ENCODE data around the gene FAM184A.
A peak's percentile ranks its signal among the peaks of the same experiment; 100 is the strongest.

Gene FAM184A

DNA sequence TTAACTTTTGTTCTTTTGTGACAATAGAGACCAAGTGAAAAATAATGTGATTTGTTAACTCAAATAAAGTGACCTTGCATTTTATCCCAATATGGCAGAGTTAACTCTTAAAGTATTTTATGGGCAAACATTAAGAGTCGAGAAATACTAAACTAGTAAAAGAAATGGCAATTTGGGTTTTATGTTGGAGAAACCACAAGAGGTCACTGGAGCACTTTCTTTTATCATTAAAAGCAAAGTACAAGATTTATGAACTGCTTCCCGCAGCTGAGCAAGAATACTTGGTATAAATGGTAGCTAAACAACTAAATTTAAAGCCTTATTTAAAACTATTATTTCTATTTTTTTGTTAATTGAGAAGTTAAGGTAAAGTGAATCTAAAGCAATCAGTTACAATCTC is 110.0 kb downstream of the FAM184A start:
- no peak for DNase-seq (ENCODE audit: low read depth in 2 of 3, low spot score in 2 of 3)

DNA sequence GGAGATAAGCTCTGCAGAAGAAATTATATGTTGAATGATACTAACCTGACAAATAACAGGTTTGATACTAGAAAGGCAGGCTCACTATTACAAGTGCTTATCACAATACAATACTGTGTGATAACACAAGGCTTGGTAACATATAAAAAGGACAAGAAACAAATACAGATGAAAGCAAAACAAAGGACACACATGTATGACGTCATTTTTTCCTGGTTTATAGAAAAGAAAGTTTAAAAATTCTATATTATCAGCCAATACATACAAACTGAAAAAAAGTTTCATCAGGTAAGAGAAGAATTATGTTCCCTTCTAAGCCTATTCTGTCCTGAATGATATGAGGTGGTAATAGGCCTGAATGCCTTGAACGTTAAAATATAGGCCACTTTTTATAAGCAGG is 111.2 kb downstream of the FAM184A start:
- DNase-seq (ENCODE audit: low read depth in 2 of 3, low spot score in 2 of 3): no peak

DNA sequence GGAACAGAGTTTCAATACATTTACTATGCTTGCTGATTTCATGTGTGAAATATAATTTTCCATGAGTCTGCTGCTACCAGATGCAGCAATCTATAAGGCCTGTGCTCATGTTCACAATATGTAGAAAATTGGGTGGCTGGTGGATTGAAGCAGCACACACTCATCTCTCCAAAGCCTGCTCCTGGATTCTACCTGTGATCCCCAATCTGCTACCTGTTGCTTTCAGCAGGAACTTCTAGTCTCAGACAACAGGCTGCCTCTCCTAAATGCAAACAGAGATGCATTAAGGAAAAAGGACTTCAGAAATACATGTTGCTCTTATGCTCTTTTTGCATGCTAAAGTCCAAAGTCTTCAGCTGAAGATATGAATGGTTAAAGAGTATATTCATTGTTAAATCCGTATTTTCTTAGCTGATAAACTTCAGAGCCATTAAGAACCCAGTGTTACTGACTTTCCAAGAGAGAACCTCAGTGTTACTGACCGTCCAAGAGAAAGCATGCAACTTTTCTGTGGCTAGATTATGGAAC is 112.6 kb downstream of the FAM184A start:
- no peak for DNase-seq (ENCODE audit: low read depth in 2 of 3, low spot score in 2 of 3)

DNA sequence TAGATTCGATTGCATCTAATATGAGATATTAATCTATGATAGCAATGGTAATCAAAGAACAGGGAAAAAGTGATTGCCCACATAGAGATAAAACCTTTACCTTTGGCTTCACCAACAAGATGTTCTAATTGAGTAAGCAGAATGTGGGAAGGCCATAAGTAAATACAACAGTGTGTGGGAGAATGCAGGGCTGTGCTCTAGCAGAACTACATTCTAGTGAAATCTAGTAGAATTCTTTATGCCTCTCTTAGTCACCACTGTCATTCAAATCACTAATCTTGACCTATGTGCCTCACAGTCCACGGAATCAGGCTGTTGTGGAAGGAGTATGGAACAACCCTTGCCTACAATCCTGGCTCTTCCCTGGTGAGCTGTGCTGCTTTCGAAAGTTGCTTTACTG is 113.1 kb downstream of the FAM184A start:
- no peak for DNase-seq (ENCODE audit: low read depth in 2 of 3, low spot score in 2 of 3)

DNA sequence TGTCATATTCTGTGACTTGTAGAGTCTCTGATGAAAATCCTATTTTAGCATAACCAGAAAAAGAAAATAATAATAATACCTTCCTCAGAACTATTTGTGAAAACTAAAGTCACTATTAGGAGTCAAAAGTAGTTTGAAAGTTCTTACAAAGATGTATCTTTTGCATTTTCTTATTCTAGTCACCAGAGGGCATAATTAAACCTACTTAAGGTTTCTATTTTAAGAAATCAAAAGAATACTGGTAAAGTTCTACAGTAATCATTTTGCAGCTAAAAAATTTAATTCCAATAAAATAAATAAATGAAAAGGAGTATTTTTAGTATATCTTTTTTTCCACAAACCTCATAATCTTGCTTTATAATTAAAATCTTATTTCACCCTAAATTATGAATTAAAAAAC is 115.5 kb downstream of the FAM184A start:
- DNase-seq (ENCODE audit: low read depth in 2 of 3, low spot score in 2 of 3): no peak

DNA sequence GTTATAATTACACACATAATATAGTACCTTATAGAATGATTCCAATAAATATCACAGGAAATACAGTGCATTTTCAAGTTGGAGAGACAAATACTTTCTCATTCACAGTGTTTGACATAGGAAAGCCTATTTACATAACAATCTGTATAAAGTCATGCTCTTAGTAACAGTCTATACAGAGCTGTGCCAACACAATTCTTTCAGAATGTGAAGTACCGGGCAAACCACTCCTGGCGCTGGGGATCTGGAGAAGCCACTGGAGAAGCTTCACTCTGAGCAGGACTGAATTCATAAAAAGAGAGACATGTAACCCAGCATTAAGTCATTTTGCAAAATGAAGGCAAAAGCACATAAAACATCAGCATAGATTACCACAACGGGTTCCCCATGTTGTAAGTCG is 118.6 kb downstream of the FAM184A start:
- DNase-seq (ENCODE audit: low read depth in 2 of 3, low spot score in 2 of 3): no peak

DNA sequence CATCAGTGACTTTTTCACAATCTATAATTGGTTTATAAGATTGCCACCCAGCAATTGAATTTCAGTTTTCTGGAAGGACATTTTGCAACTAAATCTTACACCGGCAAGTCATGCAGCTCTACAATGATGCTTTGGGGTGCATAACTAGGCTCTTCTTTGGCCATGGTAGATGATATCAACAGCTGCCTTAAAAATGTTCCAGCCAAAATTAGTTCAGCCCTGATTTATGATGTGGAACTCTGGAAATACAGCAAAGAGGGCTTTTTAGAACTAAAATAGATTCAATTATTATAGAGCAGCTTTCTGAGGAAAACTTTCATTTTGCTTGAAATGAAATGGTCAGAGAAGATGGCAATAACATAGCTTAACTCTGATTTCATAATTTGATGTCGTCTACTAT is 125.1 kb downstream of the FAM184A start:
- DNase-seq (ENCODE audit: low read depth in 2 of 3, low spot score in 2 of 3): no peak

DNA sequence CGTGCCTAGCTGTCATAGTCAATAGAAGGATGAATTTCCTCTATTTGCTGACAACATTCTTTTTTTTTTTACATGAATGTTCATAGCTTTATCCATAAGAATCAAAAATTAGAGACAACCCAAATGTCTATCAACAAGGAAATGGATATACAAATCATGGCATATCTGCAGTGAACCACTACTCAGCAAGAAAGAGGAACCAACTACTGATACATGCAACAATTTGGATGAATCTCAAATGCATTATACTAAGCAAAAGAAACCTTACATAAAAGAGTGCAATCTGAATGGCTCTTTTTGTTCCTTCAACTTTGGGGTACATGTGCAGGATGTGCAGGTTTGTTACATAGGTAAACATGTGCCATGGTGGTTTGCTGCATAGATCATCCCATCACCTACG is 125.8 kb downstream of the FAM184A start:
- no peak for DNase-seq (ENCODE audit: low read depth in 2 of 3, low spot score in 2 of 3)

DNA sequence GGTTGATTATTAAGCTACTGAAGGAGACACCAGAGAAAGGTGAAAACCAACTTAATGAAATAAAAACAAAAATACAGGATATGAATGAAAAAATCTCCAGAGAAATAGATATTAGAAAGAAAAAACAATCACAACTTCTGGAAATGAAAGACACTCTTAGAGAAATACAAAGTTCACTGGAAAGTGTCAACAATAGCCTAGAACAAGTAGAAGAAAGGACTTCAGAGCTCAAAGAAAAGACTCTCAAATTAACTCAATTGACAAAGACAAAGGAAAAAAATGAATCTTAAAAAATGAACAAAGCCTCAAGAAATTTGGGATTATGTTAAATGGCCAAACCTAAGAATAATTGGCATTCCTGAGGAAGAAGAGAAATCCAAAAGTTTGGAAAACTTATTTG is 133.2 kb downstream of the FAM184A start:
- DNase-seq (ENCODE audit: low read depth in 2 of 3, low spot score in 2 of 3): no peak

DNA sequence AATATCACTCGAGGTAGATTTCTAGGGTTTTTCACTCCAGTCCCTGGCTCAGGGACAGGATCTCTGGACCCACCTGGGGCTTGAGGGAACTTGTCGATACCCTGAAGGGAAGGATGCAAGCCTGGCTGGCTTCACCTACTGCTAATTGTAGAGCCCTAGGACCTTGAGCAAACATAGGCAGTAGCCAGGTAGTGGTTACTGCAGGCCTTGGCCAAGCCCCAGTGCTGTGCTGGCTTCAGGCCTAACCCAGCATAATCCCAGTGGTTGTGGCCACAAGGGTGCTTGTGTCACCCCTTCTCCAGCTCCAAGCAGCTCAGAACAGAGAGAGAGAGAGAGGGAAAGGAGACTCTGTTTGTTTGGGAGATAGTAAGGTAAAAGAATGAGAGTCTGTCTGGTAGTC is 137.7 kb downstream of the FAM184A start:
- no peak for DNase-seq (ENCODE audit: low read depth in 2 of 3, low spot score in 2 of 3)

DNA sequence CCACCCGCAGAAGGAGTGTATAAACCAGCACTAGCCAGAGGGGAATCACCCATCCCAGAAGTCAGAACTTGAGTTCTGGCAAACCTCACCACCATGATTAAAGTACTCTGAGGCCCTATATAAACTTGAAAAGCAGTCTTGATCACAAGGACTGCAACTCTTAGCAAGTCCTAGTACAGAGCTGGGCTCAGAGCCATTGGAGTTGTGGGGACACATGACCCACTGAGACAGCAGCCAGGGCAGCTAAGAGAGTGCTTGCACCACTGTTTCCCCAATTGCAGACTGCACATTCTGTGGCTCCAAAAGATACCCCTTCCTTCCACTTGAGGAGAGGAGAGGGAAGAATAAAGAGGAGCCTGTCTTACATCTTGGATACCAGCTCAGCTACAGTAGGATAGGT is 138.8 kb downstream of the FAM184A start:
- no peak for DNase-seq (ENCODE audit: low read depth in 2 of 3, low spot score in 2 of 3)

DNA sequence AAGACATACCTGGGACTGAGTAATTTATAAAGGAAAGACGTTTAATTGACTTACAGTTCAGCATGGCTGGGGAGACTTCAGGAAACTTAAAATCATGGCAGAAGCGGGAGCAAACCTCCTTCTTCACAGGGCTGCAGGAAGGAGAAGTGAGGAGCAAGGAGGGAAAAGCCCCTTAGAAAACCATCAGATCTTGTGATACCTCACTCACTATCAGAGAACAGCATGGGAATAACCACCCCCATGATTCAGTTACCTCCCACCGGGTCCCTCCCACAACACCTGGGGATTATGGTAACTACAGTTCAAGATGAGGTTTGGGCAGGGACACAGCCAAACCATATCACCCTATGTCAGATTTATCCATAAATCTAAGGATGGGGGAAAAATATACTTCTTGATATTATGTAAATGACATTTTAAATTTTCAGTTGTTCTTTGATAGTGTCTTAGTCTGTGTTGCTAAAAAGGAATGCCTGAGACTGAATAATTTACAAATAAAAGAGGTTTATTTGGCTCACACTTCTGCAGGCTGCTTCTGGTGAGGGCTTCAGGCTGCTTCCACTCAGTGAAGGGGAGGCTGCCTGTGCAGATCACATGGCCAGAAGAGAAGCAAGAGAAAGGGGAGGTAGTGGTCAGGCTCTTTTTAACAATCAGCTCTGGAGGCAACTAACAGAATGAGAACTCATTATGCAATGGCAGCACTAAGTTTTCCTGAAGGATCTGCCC is 142.3 kb downstream of the FAM184A start:
- DNase-seq (ENCODE audit: low read depth in 2 of 3, low spot score in 2 of 3): no peak

DNA sequence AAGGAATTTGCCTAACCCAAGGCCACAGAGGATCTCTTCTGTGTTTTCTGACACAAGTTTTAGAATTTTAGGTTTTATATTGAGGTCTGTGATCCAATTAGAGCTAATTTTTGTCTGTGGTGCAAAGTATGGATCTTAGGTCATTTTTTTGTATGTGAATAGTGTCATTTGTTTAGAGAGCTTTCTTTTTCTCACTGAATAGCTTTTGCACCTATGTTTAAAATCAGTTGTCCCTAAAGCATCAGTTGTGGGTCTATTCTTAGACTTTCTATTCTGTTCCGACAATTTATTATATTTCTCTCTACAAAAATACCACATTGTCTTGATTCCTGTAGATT is 143.2 kb downstream of the FAM184A start:
- DNase-seq (ENCODE audit: low read depth in 2 of 3, low spot score in 2 of 3): no peak

DNA sequence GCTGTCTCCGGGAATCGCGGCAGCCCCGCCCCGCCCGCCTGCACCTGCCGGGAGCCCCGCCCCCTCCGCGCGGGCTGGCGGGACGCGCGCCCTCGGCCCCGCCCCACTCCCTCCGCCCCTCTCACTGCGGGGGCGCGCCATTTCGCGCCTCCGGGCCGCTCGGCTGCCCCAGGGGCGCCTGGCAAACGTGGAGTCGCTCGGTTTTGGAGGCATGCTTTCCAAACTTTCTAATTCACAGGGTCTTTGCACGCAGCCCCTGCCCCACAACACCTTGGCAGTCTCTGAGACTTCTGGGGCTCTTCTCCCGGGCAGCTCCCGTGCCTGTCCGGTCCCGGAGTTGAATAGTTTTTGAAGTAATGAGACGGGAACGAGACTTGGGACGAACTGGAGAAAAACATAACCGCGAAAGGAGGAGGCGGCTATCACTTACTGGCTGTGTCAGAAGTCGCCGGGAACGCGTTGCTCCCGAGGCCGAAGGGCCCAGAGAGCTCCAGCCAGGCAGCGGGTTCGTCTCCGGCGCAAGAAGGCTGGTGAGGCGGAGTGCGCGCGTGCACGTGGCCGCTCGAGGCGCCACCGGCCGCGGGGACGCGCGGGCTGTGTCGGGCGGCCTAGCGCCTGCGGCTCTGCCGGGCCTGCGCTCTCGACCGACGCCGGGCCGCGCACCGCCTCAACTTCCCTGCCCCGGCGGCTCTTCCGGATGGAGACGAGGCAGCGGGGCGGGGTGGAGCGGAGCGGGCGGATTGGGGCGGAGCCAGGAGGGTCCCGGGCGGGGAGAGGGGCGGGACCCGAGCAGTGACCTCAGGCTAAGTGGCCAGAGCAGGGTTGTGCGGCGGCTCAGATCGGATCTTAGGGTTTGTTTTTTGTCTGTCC is 143.8 kb downstream of the FAM184A start, which contains the start of gene MCM9:
Gene MCM9, minus strand, starts transcription at position 699 of the 870 bp plus-strand sequence. CDS start 3,436 bp downstream, outside the sequence.
- DNase-seq (ENCODE audit: low read depth in 2 of 3, low spot score in 2 of 3): peak; percentile 63 to 83 (median 68)

DNA sequence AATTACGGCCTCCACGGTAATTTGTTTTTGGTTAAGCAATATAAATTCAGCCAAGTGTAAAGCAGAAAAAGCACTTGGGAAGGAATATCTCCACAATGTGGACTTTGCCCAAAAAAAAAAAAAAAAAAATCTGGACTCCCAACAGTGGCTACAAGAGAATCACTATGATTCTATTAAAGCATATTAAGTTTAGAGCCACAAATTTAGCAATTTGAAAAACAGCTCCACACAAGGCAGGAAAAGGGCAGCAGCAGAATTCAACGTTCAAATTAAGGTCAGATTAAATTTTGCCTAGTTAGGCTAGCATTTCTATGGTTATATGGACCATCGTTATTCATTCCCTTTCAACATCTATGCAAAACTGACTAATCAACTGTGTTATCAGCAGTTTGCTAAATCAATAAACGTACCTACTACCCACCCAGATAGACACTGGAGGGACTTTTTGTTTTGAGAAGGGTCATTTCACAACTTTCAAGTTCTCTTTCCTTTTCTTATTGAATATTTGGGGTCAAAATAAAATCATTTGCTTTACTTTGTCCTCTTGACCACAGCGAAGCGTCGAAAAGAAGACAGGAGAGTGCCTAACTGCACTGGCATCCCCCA is 144.5 kb downstream of the FAM184A start:
- DNase-seq (ENCODE audit: low read depth in 2 of 3, low spot score in 2 of 3): no peak

DNA sequence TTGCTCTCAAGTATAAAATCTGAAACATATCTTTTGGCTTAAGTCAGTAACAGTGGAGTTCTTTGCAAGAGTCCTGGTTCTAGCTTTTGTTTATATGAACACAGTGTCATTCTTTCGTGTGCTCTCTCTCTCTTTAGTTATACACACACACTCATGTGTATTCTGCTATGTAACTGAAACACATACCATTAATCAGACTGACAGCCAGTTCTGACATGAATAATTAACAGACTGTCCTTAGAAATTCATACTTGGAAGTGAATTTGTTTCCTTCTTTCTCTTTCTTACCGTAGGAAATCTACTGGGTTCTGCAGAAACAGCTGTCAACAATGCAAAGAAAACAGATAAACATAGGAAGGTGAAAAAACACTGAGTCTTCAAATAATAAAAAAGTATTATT is 146.0 kb downstream of the FAM184A start:
- no peak for DNase-seq (ENCODE audit: low read depth in 2 of 3, low spot score in 2 of 3)

DNA sequence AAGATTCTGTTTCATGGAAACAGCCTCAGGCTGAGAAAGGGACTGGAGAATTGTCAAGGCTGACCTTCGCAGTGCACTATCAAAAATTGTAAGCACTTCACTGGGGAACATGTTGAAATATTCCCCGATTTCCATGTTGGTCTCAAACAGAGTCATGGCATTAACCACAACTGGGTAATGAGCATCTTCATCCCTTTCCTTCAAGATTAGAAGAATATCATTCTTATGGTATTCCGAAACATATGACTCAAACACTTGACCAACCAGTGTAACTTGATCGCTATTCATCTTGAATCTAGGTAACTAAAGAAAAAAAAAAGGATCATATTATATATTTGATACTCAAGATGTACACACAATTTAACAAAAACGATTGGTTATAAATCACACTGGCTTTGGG is 147.0 kb downstream of the FAM184A start:
- DNase-seq (ENCODE audit: low read depth in 2 of 3, low spot score in 2 of 3): no peak

DNA sequence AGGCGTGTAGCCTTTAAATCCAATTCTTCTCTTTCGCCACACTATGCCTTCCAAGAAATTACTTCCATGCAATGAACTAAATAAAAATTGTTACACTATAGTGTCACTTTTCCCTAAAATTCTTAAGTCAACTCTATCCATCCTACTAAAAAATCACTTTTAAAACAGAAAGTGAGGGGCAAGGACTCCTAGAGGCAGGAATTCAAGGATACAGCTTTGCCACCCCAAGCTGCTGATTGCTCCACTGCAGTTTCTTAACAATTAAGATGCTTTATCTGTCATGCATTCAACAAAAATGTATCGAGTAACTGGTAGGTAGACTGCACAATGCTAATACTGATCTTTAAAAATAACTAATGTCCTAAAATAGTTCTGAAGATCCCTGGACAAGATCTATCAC is 147.8 kb downstream of the FAM184A start:
- no peak for DNase-seq (ENCODE audit: low read depth in 2 of 3, low spot score in 2 of 3)

DNA sequence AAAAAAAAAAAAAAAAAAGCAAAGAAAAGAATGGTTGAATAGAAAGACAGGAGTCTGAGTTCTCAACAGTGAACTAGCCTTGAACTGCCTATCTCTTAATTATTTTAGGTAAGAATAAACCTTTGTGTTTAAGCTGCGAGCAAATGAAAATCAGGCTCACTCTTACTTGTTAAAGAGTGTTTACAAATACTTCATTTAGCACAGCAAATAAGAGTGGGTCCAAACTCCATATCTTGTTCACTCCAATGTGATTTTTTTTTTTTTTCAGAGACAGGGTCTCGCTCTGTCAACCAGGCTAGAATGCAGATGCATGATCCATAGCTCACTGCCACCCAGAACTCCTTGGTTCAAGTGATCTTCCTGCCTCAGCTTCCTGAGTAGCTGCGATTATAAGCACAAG is 155.4 kb downstream of the FAM184A start:
- no peak for DNase-seq (ENCODE audit: low read depth in 2 of 3, low spot score in 2 of 3)

DNA sequence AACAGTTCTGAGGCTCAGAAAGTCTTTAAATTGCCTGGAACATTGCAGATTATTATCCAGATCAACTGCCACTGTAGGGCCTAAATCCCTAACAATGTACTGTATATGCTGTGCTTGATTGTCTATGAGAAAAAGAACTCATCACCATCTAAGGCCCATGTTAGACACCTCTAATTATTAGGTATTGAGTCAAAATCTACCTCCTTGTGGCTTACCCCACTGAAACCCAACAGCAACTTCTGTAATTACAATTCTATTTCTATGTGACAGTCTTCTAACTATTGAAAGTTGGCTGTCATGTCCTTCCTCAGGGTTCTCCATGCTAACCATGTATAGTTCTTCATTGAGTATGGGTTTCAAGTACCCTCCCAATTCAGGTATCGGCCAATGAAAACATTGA is 157.4 kb downstream of the FAM184A start:
- no peak for DNase-seq (ENCODE audit: low read depth in 2 of 3, low spot score in 2 of 3)

DNA sequence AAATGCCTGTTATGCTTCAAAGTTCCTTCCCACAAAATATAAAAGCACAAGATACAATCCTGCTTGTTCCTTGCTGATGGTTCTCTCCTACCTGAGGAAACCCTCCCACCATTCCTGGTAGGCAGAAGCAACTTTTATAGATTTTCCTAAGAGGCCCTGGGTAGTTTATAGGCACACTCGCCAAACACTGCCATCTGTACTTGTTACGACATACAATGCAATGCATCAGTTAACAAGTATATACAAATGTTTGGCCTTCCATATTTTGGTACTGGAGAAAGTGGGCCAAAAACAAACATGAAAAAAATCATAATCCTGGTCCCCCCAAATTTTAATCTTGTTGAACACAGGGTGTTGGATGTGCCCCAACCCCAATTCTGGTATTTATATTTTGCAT is 160.1 kb downstream of the FAM184A start:
- DNase-seq (ENCODE audit: low read depth in 2 of 3, low spot score in 2 of 3): no peak
